ENCODE measurements around the gene PPIF.

- no peak for TF ChIP-seq RAD21 (IDR thresholded peaks at IDR 0.05; ENCODE audit: low read length)
- no peak for TF ChIP-seq CTCF (conservative IDR thresholded peaks at IDR 0.05; ENCODE audit: low read depth, low read length)
- TF ChIP-seq POLR2A (IDR thresholded peaks at IDR 0.05; ENCODE audit: low read depth, low read length), result no peak
- no peak for TF ChIP-seq RCOR1 (IDR thresholded peaks at IDR 0.05; ENCODE audit: insufficient replicate concordance, low read length)
- no peak for TF ChIP-seq NFE2L2 (IDR thresholded peaks at IDR 0.05; ENCODE audit: low read depth, low read length)
- TF ChIP-seq CEBPB (IDR thresholded peaks at IDR 0.05; ENCODE audit: low read depth, low read length), result no peak
- TF ChIP-seq USF2 (IDR thresholded peaks at IDR 0.05; ENCODE audit: low read depth, low read length), result no peak
- TF ChIP-seq MAFK (IDR thresholded peaks at IDR 0.05; ENCODE audit: low read depth, low read length), result no peak
Measured at GRCh38 chr10:79393924-79394610, 46.8 kb downstream of the PPIF start.
